Measurements from ENCODE around the gene ECSIT.

GRCh38 chr19:11465600-11465999 is 63.3 kb downstream of the ECSIT start:
- TF ChIP-seq CTCF (IDR thresholded peaks at IDR 0.05): no peak
- no peak for TF ChIP-seq POLR2A (IDR thresholded peaks at IDR 0.05)

All from adrenal gland (tissue), 5 donors.